ENCODE results near the gene UBE2C. TPM values are rescaled to one million over a fixed set of nuclear protein-coding genes. Genes with fewer than 3 reads are reported as not detected.

The UBE2C gene
- total and polyA plus RNA-seq, 7 donors, result 3.3 to 90.3 (median 21.1) TPM; not detected in 3

GRCh38 chr20:45835825-45836224 is 23.4 kb downstream of the UBE2C start:
- WGBS, 2 donors, result 81 to 88% methylated on average over 5 of the region's 5 CpGs
- no peaks in the 10 kb centered on the region for H3K27me3 ChIP-seq
- TF ChIP-seq POLR2A (IDR thresholded peaks at IDR 0.05) (no peak), POLR2AphosphoS5 (IDR thresholded peaks at IDR 0.05) (peak in 3 of 4 donors; percentile 8 to 29 (median 10))
- peak; percentile 83 for DNase-seq
- H3K36me3 ChIP-seq, result peaks cover 4 to 31% (median 8%) of the 10 kb centered on the region in 4 donors
- no peaks in the 10 kb centered on the region for H3K9me3 ChIP-seq
- H3K4me1 ChIP-seq, result peaks cover 0 to 49% (median 41%) of the 10 kb centered on the region in 4 donors
- H3K4me3 ChIP-seq, result peak overlapping the region in 1 of 4 donors; percentile 76
- intact Hi-C loops (cut with DNase I), result no loop called here
- peak overlapping the region; percentile 91 to 97 (median 94) for H3K27ac ChIP-seq

DNA sequence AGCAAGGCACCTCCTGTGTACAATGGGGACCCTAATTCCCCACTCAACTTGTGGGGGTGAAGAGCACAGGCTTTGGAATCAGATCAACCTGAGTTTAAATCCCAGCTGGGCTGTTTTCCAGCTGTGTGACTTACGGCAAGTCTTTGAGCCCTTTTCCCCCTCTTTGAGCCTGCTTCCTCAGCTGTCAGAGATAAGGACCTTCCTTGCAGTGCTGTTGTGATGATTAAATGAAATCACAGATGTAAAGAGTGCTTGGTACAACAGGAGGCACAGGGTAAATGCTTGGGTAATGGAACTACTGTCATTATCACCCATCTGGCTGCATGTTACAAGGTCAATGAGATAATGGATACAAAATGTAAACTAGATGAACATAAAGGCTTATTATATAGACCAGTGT is 24.4 kb downstream of the UBE2C start:
- WGBS, 2 donors, result 69 to 76% methylated on average over 1 of the region's 1 CpG
- no peak for TF ChIP-seq POLR2AphosphoS5 (IDR thresholded peaks at IDR 0.05)
- no peak for TF ChIP-seq EP300 (IDR thresholded peaks at IDR 0.05)
- TF ChIP-seq CTCF (IDR thresholded peaks at IDR 0.05), result no peak
- no peak for TF ChIP-seq POLR2A (IDR thresholded peaks at IDR 0.05)
- peak overlapping the region; percentile 28 to 46 (median 42) for H3K27ac ChIP-seq
- H3K27me3 ChIP-seq, result no peaks in the 10 kb centered on the region
- H3K4me1 ChIP-seq, result peaks cover 0 to 59% (median 52%) of the 10 kb centered on the region in 4 donors
- no peak overlapping the region for H3K4me3 ChIP-seq
- no peaks in the 10 kb centered on the region for H3K9me3 ChIP-seq
- no peak for DNase-seq
- peaks cover 11 to 41% (median 12%) of the 10 kb centered on the region in 4 donors for H3K36me3 ChIP-seq
- intact Hi-C loops (cut with DNase I), result no loop called here

GRCh38 chr20:45840700-45841198 is 28.3 kb downstream of the UBE2C start:
- no peak overlapping the region for H3K4me3 ChIP-seq
- no peaks in the 10 kb centered on the region for H3K9me3 ChIP-seq
- no peak for TF ChIP-seq CTCF (IDR thresholded peaks at IDR 0.05)
- no peak for TF ChIP-seq EP300 (IDR thresholded peaks at IDR 0.05)
- TF ChIP-seq POLR2A (IDR thresholded peaks at IDR 0.05), result no peak
- no peak for TF ChIP-seq POLR2AphosphoS5 (IDR thresholded peaks at IDR 0.05)
- H3K36me3 ChIP-seq, result peaks cover 20 to 72% (median 31%) of the 10 kb centered on the region in 4 donors
- no peaks in the 10 kb centered on the region for H3K27me3 ChIP-seq
- H3K4me1 ChIP-seq, result peaks cover 0 to 61% (median 49%) of the 10 kb centered on the region in 4 donors
- intact Hi-C loops (cut with DNase I), result no loop called here
- 91 to 94% methylated on average over 25 of the region's 25 CpGs for WGBS, 2 donors
- no peak for DNase-seq
- peak overlapping the region in 3 of 4 donors; percentile 75 to 79 (median 76) for H3K27ac ChIP-seq

DNA sequence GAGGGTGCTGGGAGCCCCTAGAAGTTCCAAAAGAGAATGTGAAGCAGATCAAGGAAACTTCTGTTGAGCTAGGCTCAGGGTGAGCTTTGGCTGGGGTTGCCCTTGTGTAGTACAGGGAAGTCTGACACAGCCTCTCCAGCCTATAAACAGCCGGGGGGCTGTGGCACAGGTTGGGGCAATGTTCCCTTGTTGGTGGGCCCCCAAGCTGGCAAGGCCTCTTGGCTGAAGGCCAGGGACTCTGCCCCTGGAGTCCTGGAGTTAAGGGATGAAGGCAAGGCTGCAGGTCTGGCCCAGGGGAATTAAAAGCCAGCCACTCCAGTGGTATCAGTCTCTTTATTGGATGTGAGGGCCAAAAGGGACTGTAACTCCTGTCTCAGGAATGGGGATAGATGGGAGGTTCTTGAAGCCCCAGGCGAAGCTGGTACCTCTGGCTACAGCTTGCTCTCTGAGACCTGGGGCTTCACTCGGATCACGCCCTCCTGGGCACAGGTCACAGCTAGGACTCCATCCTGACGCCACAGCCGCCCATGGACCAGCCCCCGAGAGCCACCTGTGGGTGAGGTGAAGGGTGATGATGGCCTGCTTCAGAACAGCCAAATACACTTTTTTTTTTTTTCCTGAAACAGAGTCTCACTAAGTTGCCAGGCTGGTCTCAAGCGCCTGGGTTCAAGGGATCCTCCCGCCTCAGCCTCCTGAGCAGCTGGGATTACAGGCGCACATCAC is 29.1 kb downstream of the UBE2C start:
- no peak for DNase-seq
- H3K36me3 ChIP-seq, result peaks cover 22 to 80% (median 32%) of the 10 kb centered on the region in 4 donors
- no peaks in the 10 kb centered on the region for H3K9me3 ChIP-seq
- H3K27me3 ChIP-seq, result no peaks in the 10 kb centered on the region
- WGBS, 2 donors, result 92 to 93% methylated on average over 10 of the region's 10 CpGs
- no peak overlapping the region for H3K4me3 ChIP-seq
- intact Hi-C loops (cut with DNase I), result no loop called here
- TF ChIP-seq POLR2A (IDR thresholded peaks at IDR 0.05), result no peak
- TF ChIP-seq EP300 (IDR thresholded peaks at IDR 0.05), result no peak
- no peak for TF ChIP-seq POLR2AphosphoS5 (IDR thresholded peaks at IDR 0.05)
- TF ChIP-seq CTCF (IDR thresholded peaks at IDR 0.05), result no peak
- peak overlapping the region; percentile 61 to 79 (median 76) for H3K27ac ChIP-seq
- peaks cover 0 to 54% (median 43%) of the 10 kb centered on the region in 4 donors for H3K4me1 ChIP-seq

- intact Hi-C loops (cut with DNase I), result no loop called here
- Histone ChIP-seq H3K4me3 (no peak overlapping the region), H3K4me1 (peaks cover 0 to 47% (median 36%) of the 10 kb centered on the region in 4 donors), H3K36me3 (peaks cover 22 to 80% (median 32%) of the 10 kb centered on the region in 4 donors), H3K27ac (peak overlapping the region; percentile 61 to 79 (median 76)), H3K27me3 (no peaks in the 10 kb centered on the region), H3K9me3 (no peaks in the 10 kb centered on the region)
- peak; percentile 90 for DNase-seq
- WGBS, 2 donors, result 47 to 72% methylated on average over 5 of the region's 5 CpGs
- TF ChIP-seq EP300 (IDR thresholded peaks at IDR 0.05) (no peak), POLR2AphosphoS5 (IDR thresholded peaks at IDR 0.05) (peak in 2 of 4 donors; percentile 64 to 69)
These were observed 29.8 kb downstream of the UBE2C start for GRCh38 chr20:45842169-45842812.
